Measurements from ENCODE around the gene ZNF311. TPM values are rescaled to one million over a fixed set of nuclear protein-coding genes. Genes with fewer than 3 reads are reported as not detected.

The ZNF311 gene
- 7.3 and 15.9 TPM in 2 replicates for total RNA-seq (2011; cell fraction: chromatin; rRNA removed; ENCODE audit: low replicate concordance)
- 5.4 and 5.5 TPM in 2 replicates for total RNA-seq (2011; cell fraction: nucleolus; rRNA removed)
- total RNA-seq (2011; cell fraction: nucleoplasm; rRNA removed) = 6.9 and 7.6 TPM in 2 replicates
- total RNA-seq (2014; rRNA removed) (5.6 and 6.3 TPM in 2 replicates), total RNA-seq (2014; rRNA removed; fragmentation: Illumina TruSeq; extraction: Trizol) (8.3 and 9.5 TPM in 2 replicates), total RNA-seq (2015; rRNA removed; fragmentation: Illumina TruSeq; extraction: Trizol) (7.4 and 8.2 TPM in 2 replicates), total RNA-seq (2021) (6.5 and 7.5 TPM in 2 replicates), polyA plus RNA-seq (2011; rRNA removed) (7.5 and 9.3 TPM in 2 replicates), polyA plus RNA-seq (2014; fragmentation: Illumina TruSeq; extraction: Trizol) (6.5 and 7.5 TPM in 2 replicates), polyA plus RNA-seq (2014; fragmentation: Nextera tagmentation; extraction: Ambion mirVana) (10 to 100 TPM in 1 of 2 experiments, 1 to 10 TPM in 1; 5.1 to 10.0 TPM), polyA plus RNA-seq (2014; rRNA removed) (7.5 and 8.3 TPM in 2 replicates), polyA minus RNA-seq (2011; rRNA and poly(A)+ RNA removed) (7.8 and 11.1 TPM in 2 replicates), Bru-seq, nascent RNA (percentile 82 among the genes with signal in this experiment), BruChase-seq, experiment 1, labeled RNA remaining after a 2-hour chase (percentile 72 among the genes with signal in this experiment), BruChase-seq, experiment 2, labeled RNA remaining after a 6-hour chase (percentile 74 among the genes with signal in this experiment)
- 1.7 and 3.6 TPM in 2 replicates for polyA plus RNA-seq (2011; cell fraction: cytosol; rRNA removed)
- polyA plus RNA-seq (2011; cell fraction: nucleus; rRNA removed) = 17.8 and 23.0 TPM in 2 replicates
- polyA plus RNA-seq (2012) = 4.8 and 9.8 TPM in 2 replicates
- polyA minus RNA-seq (2011; cell fraction: cytosol; rRNA and poly(A)+ RNA removed) = 2.1 and 2.3 TPM in 2 replicates
- 3.1 and 7.7 TPM in 2 replicates for polyA minus RNA-seq (2011; cell fraction: nucleus; rRNA and poly(A)+ RNA removed)
- long read RNA-seq, experiment 1, partial matches to known transcripts = 2 of 16 reads
- long read RNA-seq, experiment 1, other reads (novel, unspliced or antisense) = 14 of 16 reads
- long read RNA-seq, experiment 2, partial matches to known transcripts = 0 of 3 reads
- long read RNA-seq, experiment 2, other reads (novel, unspliced or antisense) = 2 of 3 reads
- long read RNA-seq, experiment 3, partial matches to known transcripts = 0 of 3 reads
- long read RNA-seq, experiment 3, other reads (novel, unspliced or antisense) = 3 of 3 reads

DNA sequence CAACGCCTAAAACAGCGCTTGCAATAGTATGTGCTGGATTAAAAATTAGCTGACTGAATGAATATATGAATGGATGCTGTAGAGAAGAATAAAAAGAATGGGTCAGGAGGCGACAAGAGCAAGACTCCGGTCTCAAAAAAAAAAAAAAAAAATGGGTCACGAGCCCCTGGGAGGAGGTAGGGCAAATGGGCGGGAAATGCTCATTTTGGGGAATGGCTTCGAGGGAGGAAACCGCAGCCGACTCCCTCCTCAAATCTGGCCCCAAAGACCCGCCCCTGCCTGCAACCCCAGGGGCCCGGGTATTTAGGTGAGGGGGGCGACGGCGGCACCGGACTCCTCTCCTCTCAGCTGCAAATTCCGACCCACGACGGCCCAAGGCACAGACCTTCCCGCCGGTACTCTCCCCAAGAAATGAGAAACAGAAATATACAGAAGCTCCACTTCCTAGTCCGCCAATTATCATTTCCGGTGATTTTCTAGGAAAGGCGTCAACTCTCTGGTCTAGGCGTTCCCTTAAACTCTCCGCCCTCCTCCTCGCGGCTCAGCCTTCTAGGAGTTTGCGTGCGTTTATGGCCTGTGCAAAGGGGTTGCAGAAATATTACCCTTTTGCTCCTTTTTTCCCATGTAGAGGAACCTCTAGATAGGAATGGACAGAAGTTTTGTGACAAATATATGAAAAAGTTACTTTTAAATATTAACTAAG is at the start of gene ZNF311:
ZNF311 (minus strand) TSS at position 133 of the 703 bp plus-strand sequence. CDS start 1,361 bp downstream, outside the sequence.
- H2AFZ ChIP-seq (ENCODE audit: low read depth, low read length) = peak within 1 kb of the TSS; percentile 86
- H4K20me1 ChIP-seq (replicated peaks; ENCODE audit: control insufficient read depth, insufficient read depth, low read length) = no peaks in the 10 kb centered on the region
- CTCF ChIA-PET (ENCODE audit: low intra/inter-chr PET ratio) = interaction anchor here (0.7 to 1.1 kb wide), 2 partner anchors 13 to 24 kb away, joined by 3 to 4 read pairs; no protein-coding TSS in a partner anchor
- DNase-seq (ENCODE audit: extremely low read depth in 1 of 4, low spot score in 3 of 4) = peak; percentile 61 to 97 (median 78)
- 3% methylated on average over 27 of the region's 29 CpGs for WGBS (ENCODE audit: insufficient coverage, low coverage, missing lambda C conversion rate)
- in situ Hi-C loops (cut with MboI) (no loop called here), intact Hi-C loops (cut with micrococcal nuclease) (no loop called here)
- POLR2A ChIA-PET = interaction anchor here (0.6 to 1.6 kb wide), 11 partner anchors 9 to 194 kb away, joined by 3 to 11 read pairs (median 3); partner anchors contain the start of gene TRIM27
- peaks cover 10 to 20% of the 10 kb centered on the region in 2 experiments; a peak in 4 of 5 replicates for H3K4me1 ChIP-seq (replicated peaks in 1 of 2; ENCODE audit: control insufficient read depth in 2 of 2, insufficient read depth in 2 of 2, low read length in 2 of 2)
- ATAC-seq = peak; percentile 99
- H3K36me3 ChIP-seq (ENCODE audit: control insufficient read depth, insufficient read depth, low read length) = peaks cover 19% of the 10 kb centered on the region
- FAIRE-seq = peak; percentile 94
- H3K27ac ChIP-seq (ENCODE audit: extremely low read depth, low read depth, low read length) = peak within 1 kb of the TSS; percentile 70
- BruUV-seq (replicated peaks) = TSS peak; percentile 90
- no peaks in the 10 kb centered on the region for H3K27me3 ChIP-seq (ENCODE audit: control insufficient read depth in 2 of 2, insufficient read depth in 2 of 2, low read length in 2 of 2)
- H3K9ac ChIP-seq (ENCODE audit: insufficient read depth in 1 of 2, low read depth in 2 of 2, low read length in 2 of 2) = peak within 1 kb of the TSS; percentile 62
- H3K9me1 ChIP-seq (ENCODE audit: control insufficient read depth, insufficient read depth, low read length) = no peaks in the 10 kb centered on the region
- peak within 1 kb of the TSS; percentile 78 for H3K4me2 ChIP-seq (ENCODE audit: insufficient read depth, low read length)
- H3K79me2 ChIP-seq (ENCODE audit: control insufficient read depth, insufficient read depth, low read length) = peaks cover 12% of the 10 kb centered on the region; the same call in 2 of the 3 replicates
- no peaks in the 10 kb centered on the region for H3K9me3 ChIP-seq (replicated peaks; ENCODE audit: control insufficient read depth, insufficient read depth, low read depth, low read length)
- peak within 1 kb of the TSS; percentile 45 for H3K4me3 ChIP-seq
- no peak for TF ChIP-seq FOXK1 (CRISPR knock-in tag; IDR thresholded peaks at IDR 0.05; ENCODE audit: borderline replicate concordance)
- peak; percentile 76 for TF ChIP-seq STAT5A (IDR thresholded peaks at IDR 0.05; ENCODE audit: borderline replicate concordance, low read length)
- TF ChIP-seq KDM5B (IDR thresholded peaks at IDR 0.05; ENCODE audit: insufficient replicate concordance, low read depth, low read length) = peak; percentile 65
- no peak for TF ChIP-seq MECOM (CRISPR knock-in tag; IDR thresholded peaks at IDR 0.05)
- TF ChIP-seq, protein P1, sequence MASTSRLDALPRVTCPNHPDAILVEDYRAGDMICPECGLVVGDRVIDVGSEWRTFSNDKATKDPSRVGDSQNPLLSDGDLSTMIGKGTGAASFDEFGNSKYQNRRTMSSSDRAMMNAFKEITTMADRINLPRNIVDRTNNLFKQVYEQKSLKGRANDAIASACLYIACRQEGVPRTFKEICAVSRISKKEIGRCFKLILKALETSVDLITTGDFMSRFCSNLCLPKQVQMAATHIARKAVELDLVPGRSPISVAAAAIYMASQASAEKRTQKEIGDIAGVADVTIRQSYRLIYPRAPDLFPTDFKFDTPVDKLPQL (IDR thresholded peaks at IDR 0.05; ENCODE audit: extremely low read depth, insufficient read length) = peak; percentile 62
- TF ChIP-seq, protein P2, sequence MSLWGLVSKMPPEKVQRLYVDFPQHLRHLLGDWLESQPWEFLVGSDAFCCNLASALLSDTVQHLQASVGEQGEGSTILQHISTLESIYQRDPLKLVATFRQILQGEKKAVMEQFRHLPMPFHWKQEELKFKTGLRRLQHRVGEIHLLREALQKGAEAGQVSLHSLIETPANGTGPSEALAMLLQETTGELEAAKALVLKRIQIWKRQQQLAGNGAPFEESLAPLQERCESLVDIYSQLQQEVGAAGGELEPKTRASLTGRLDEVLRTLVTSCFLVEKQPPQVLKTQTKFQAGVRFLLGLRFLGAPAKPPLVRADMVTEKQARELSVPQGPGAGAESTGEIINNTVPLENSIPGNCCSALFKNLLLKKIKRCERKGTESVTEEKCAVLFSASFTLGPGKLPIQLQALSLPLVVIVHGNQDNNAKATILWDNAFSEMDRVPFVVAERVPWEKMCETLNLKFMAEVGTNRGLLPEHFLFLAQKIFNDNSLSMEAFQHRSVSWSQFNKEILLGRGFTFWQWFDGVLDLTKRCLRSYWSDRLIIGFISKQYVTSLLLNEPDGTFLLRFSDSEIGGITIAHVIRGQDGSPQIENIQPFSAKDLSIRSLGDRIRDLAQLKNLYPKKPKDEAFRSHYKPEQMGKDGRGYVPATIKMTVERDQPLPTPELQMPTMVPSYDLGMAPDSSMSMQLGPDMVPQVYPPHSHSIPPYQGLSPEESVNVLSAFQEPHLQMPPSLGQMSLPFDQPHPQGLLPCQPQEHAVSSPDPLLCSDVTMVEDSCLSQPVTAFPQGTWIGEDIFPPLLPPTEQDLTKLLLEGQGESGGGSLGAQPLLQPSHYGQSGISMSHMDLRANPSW (CRISPR knock-in tag; IDR thresholded peaks at IDR 0.05) = 0 out of 2 replicates have a peak, but pooled peaks have one; percentile 48
- TF ChIP-seq PHF20 (IDR thresholded peaks at IDR 0.05; ENCODE audit: partially characterized antibody) = peak; percentile 86
- no peak for TF ChIP-seq NFXL1 (CRISPR knock-in tag; IDR thresholded peaks at IDR 0.05)
- peak; percentile 91 for TF ChIP-seq RBFOX2 (IDR thresholded peaks at IDR 0.05; ENCODE audit: low read depth, low read length)
- TF ChIP-seq, protein P3, sequence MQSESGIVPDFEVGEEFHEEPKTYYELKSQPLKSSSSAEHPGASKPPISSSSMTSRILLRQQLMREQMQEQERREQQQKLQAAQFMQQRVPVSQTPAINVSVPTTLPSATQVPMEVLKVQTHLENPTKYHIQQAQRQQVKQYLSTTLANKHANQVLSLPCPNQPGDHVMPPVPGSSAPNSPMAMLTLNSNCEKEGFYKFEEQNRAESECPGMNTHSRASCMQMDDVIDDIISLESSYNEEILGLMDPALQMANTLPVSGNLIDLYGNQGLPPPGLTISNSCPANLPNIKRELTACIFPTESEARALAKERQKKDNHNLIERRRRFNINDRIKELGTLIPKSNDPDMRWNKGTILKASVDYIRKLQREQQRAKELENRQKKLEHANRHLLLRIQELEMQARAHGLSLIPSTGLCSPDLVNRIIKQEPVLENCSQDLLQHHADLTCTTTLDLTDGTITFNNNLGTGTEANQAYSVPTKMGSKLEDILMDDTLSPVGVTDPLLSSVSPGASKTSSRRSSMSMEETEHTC (IDR thresholded peaks at IDR 0.05) = peak; percentile 68
- no peak for TF ChIP-seq ZNF79 (CRISPR knock-in tag; IDR thresholded peaks at IDR 0.05; ENCODE audit: low read depth)
